ENCODE data around the gene DHRS1. TPM values are rescaled to one million over a fixed set of nuclear protein-coding genes. Genes with fewer than 3 reads are reported as not detected.

The DHRS1 gene
- total and polyA plus RNA-seq, 9 of the 15 experiments (the other 6 are each of a cell fraction or from before 2014, with no cell fraction given) = 7.3 to 33.6 (median 13.3) TPM

DNA sequence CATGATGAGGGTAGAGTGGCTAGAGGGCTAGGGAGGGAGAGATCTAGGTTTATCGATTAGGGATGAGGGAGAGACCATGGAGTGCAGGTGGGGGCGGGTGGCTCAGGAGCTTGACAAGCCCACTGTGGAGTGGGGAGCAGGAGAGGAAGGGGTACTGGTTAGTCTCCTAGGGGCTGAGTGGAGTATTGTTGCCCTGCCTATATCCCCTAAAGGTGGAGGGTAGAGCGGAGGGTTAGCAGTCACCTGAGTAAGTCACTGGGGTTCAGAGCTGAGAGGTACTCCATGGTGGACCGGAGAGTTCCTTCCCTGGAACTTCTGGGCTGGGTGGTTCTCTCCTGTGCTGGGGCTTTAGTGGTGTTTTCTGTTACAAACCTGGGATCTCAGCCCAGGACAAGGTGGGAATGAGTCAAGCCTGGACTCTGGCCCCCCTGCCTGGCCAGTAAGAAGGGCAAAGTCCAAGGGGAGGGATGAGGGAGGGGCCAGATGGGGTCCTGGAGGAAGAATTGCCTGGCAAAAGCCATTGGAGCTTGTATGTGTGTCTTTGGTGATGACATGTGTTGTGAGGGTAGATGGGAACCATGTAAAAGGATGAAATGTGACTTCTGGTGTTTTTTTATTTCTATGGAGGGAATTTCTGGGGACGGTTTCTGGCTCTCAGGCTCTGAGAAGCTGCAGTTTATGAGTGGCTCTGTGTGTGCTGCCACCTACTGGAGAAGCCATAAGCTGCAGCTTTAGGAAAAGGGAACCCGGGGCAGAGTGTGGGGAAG is 8.2 kb upstream of the DHRS1 start, which contains the start of gene CIDEB:
Gene CIDEB (minus strand): TSS at position 403 of the 767 bp plus-strand sequence. CDS start 119 bp downstream, at position 284.
- WGBS (ENCODE audit: insufficient coverage, low coverage, missing lambda C conversion rate) = 51% methylated on average over 5 of the region's 6 CpGs
- POLR2A ChIA-PET = interaction anchor here (0.5 to 1.8 kb wide), 11 partner anchors 8 to 468 kb away, joined by 3 to 6 read pairs (median 3); partner anchors contain the start of gene TINF2
- Histone ChIP-seq H3K9ac (ENCODE audit: insufficient read depth in 1 of 2, low read depth in 2 of 2, low read length in 2 of 2) (0 out of 4 replicates have a peak within 1 kb of the TSS, but pooled peaks of 1 of the 2 experiments have one; percentile 7), H3K27me3 (ENCODE audit: control insufficient read depth in 2 of 2, insufficient read depth in 2 of 2, low read length in 2 of 2) (no peaks in the 10 kb centered on the region), H3K36me3 (ENCODE audit: control insufficient read depth, insufficient read depth, low read length) (peaks cover 71% of the 10 kb centered on the region; the same call in 2 of the 3 replicates), H3K4me3 (no peak within 1 kb of the TSS), H3K27ac (ENCODE audit: extremely low read depth, low read depth, low read length) (no peak within 1 kb of the TSS), H3K79me2 (ENCODE audit: control insufficient read depth, insufficient read depth, low read length) (no peaks in the 10 kb centered on the region), H4K20me1 (replicated peaks; ENCODE audit: control insufficient read depth, insufficient read depth, low read length) (no peaks in the 10 kb centered on the region), H3K4me1 (replicated peaks in 1 of 2; ENCODE audit: control insufficient read depth in 2 of 2, insufficient read depth in 2 of 2, low read length in 2 of 2) (peaks cover 0 to 4% of the 10 kb centered on the region in 2 experiments; a peak in 2 of 5 replicates), H3K9me3 (replicated peaks; ENCODE audit: control insufficient read depth, insufficient read depth, low read depth, low read length) (no peaks in the 10 kb centered on the region), H3K9me1 (ENCODE audit: control insufficient read depth, insufficient read depth, low read length) (no peaks in the 10 kb centered on the region), H3K4me2 (ENCODE audit: insufficient read depth, low read length) (no peak within 1 kb of the TSS), H2AFZ (ENCODE audit: low read depth, low read length) (no peak within 1 kb of the TSS)
- FAIRE-seq (peak; percentile 82), ATAC-seq (peak; percentile 92), DNase-seq (ENCODE audit: extremely low read depth in 1 of 4, low spot score in 3 of 4) (peak; percentile 42 to 62 (median 52))
- in situ Hi-C loops (cut with MboI) = no loop called here
- TF ChIP-seq RAD21 (CRISPR knock-in tag; conservative IDR thresholded peaks at IDR 0.05 in 1 of 2, IDR thresholded peaks at IDR 0.05 in 1 of 2) (peak; percentile 34 to 52; a peak in 3 of 4 replicates), CREM (IDR thresholded peaks at IDR 0.05; ENCODE audit: low read depth) (peak; percentile 6; the same call in 1 of the 2 replicates), FIP1L1 (IDR thresholded peaks at IDR 0.05; ENCODE audit: low read depth, low read length, poor library complexity, severe bottlenecking) (no peak), KDM1A (IDR thresholded peaks at IDR 0.05) (no peak), ZNF124 (CRISPR knock-in tag; IDR thresholded peaks at IDR 0.05) (no peak), POLR2A (conservative IDR thresholded peaks at IDR 0.05) (0 out of 2 replicates have a peak, but pooled peaks have one; percentile 29), ZBTB1 (CRISPR knock-in tag; IDR thresholded peaks at IDR 0.05; ENCODE audit: borderline replicate concordance, low read depth) (no peak), ZNF263 (CRISPR knock-in tag; IDR thresholded peaks at IDR 0.05; ENCODE audit: borderline replicate concordance) (0 out of 2 replicates have a peak, but pooled peaks have one; percentile 19), SUPT5H (IDR thresholded peaks at IDR 0.05) (peak; percentile 2; the same call in 1 of the 2 replicates), CREBBP (IDR thresholded peaks at IDR 0.05; ENCODE audit: low read depth, low read length) (no peak), SMC3 (conservative IDR thresholded peaks at IDR 0.05; ENCODE audit: insufficient read depth, low read depth, low read length) (0 out of 2 replicates have a peak, but pooled peaks have one; percentile 30), SPI1 (IDR thresholded peaks at IDR 0.05; ENCODE audit: borderline replicate concordance, low read depth, low read length) (peak; percentile 84), TAF1 (IDR thresholded peaks at IDR 0.05; ENCODE audit: control insufficient read depth, extremely low read depth, insufficient read depth, low read length, severe bottlenecking) (no peak)
- TF ChIP-seq, protein P1, sequence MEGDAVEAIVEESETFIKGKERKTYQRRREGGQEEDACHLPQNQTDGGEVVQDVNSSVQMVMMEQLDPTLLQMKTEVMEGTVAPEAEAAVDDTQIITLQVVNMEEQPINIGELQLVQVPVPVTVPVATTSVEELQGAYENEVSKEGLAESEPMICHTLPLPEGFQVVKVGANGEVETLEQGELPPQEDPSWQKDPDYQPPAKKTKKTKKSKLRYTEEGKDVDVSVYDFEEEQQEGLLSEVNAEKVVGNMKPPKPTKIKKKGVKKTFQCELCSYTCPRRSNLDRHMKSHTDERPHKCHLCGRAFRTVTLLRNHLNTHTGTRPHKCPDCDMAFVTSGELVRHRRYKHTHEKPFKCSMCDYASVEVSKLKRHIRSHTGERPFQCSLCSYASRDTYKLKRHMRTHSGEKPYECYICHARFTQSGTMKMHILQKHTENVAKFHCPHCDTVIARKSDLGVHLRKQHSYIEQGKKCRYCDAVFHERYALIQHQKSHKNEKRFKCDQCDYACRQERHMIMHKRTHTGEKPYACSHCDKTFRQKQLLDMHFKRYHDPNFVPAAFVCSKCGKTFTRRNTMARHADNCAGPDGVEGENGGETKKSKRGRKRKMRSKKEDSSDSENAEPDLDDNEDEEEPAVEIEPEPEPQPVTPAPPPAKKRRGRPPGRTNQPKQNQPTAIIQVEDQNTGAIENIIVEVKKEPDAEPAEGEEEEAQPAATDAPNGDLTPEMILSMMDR (IDR thresholded peaks at IDR 0.05 in 2 of 3, conservative IDR thresholded peaks at IDR 0.05 in 1 of 3; ENCODE audit: insufficient read depth in 2 of 3, low read depth in 1 of 3, low read length in 3 of 3) = peak; percentile 71 to 80 (median 72)
- TF ChIP-seq, protein P2, sequence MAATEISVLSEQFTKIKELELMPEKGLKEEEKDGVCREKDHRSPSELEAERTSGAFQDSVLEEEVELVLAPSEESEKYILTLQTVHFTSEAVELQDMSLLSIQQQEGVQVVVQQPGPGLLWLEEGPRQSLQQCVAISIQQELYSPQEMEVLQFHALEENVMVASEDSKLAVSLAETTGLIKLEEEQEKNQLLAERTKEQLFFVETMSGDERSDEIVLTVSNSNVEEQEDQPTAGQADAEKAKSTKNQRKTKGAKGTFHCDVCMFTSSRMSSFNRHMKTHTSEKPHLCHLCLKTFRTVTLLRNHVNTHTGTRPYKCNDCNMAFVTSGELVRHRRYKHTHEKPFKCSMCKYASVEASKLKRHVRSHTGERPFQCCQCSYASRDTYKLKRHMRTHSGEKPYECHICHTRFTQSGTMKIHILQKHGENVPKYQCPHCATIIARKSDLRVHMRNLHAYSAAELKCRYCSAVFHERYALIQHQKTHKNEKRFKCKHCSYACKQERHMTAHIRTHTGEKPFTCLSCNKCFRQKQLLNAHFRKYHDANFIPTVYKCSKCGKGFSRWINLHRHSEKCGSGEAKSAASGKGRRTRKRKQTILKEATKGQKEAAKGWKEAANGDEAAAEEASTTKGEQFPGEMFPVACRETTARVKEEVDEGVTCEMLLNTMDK (IDR thresholded peaks at IDR 0.05; ENCODE audit: borderline replicate concordance, insufficient read depth, low read depth, low read length, poor library complexity, severe bottlenecking) = peak; percentile 67
- CTCF ChIA-PET (ENCODE audit: low intra/inter-chr PET ratio) = interaction anchor here (1.2 kb wide), 1 partner anchor 65 kb away, joined by 5 read pairs; the partner anchor contains the start of gene TINF2
- intact Hi-C loops (cut with micrococcal nuclease) = no loop called here
- BruUV-seq (replicated peaks) = no TSS peak

Measured in K562 (cell line).